ENCODE measurements around the gene LRRC8A. TPM values are rescaled to one million over a fixed set of nuclear protein-coding genes. Genes with fewer than 3 reads are reported as not detected.

LRRC8A gene
- total RNA-seq, 1 donor from 2014 or later: 259 TPM

DNA sequence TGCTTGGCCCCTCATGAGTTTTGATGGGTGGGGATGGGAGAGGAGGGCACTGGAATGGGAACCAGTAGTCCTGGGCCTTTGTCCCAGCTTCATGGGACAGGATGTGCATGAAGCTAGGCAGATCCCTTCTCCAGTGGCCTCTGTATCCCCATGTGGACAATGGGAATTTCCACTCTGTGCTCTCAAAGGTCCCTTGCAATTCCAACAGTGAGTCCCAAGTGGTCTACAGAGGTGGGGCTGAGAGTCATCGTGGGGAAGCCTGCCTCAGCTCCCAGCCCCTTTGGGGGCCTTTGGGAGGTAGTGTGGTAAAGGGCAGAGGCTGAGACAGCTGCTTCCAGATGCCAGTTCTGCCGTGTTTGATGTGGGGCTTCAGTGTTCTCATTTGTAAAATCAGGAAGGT lies 37.0 kb downstream of the LRRC8A start:
- no peak for FAIRE-seq

DNA sequence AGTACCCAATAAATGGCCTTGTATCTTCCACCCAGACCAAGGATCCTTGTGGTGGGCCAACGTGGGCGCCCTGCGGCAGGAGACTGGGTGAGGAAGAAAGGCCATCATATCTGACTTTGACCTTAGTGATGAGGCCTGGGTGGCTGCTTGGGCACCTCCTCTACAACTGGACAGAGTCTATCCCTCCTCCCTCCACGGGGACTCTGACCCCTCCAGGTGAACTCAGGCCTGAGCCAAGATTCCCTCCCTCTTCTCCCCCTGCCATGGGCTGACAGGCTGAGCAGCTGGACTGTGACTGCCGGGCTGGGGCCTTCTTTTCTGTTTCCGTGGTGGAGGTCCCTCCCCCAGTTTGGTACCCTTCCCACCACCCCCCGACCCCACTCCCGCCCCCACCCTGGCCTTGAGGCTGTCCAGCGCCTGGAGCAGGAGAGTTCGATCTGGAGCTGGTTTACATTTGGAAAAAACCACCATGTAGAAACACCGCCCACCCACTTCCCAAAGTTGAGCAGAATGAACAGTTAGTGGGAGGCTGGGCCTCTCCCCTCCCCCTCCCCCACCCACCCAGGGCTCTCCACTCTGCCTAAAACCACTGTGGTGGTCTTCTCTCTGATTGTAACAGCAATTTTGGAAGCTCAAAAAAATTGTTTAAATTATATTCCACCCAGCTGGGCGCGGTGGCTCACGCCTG lies 37.6 kb downstream of the LRRC8A start:
- Histone ChIP-seq H3K36me3 (ENCODE audit: control insufficient read depth, insufficient read depth, low read length) (peaks cover 18% of the 10 kb centered on the region), H3K4me3 (ENCODE audit: low read depth, low read length) (no peak overlapping the region), H3K27me3 (ENCODE audit: control insufficient read depth, insufficient read depth, low read length) (no peaks in the 10 kb centered on the region)
- FAIRE-seq (no peak), DNase-seq (ENCODE audit: low read depth) (no peak)
- TF ChIP-seq, protein P1, sequence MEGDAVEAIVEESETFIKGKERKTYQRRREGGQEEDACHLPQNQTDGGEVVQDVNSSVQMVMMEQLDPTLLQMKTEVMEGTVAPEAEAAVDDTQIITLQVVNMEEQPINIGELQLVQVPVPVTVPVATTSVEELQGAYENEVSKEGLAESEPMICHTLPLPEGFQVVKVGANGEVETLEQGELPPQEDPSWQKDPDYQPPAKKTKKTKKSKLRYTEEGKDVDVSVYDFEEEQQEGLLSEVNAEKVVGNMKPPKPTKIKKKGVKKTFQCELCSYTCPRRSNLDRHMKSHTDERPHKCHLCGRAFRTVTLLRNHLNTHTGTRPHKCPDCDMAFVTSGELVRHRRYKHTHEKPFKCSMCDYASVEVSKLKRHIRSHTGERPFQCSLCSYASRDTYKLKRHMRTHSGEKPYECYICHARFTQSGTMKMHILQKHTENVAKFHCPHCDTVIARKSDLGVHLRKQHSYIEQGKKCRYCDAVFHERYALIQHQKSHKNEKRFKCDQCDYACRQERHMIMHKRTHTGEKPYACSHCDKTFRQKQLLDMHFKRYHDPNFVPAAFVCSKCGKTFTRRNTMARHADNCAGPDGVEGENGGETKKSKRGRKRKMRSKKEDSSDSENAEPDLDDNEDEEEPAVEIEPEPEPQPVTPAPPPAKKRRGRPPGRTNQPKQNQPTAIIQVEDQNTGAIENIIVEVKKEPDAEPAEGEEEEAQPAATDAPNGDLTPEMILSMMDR (IDR thresholded peaks at IDR 0.05; ENCODE audit: insufficient read depth, low read length, severe bottlenecking): no peak

More for the DNA sequence above, 37.0 kb downstream of the LRRC8A start:
- H3K36me3 ChIP-seq (ENCODE audit: control insufficient read depth, insufficient read depth, low read length): peaks cover 20% of the 10 kb centered on the region
- H3K27me3 ChIP-seq (ENCODE audit: control insufficient read depth, insufficient read depth, low read length): no peaks in the 10 kb centered on the region
- DNase-seq (ENCODE audit: low read depth): no peak
- no peak overlapping the region for H3K4me3 ChIP-seq (ENCODE audit: low read depth, low read length)
- TF ChIP-seq, protein P1 (IDR thresholded peaks at IDR 0.05; ENCODE audit: insufficient read depth, low read length, severe bottlenecking): no peak

DNA sequence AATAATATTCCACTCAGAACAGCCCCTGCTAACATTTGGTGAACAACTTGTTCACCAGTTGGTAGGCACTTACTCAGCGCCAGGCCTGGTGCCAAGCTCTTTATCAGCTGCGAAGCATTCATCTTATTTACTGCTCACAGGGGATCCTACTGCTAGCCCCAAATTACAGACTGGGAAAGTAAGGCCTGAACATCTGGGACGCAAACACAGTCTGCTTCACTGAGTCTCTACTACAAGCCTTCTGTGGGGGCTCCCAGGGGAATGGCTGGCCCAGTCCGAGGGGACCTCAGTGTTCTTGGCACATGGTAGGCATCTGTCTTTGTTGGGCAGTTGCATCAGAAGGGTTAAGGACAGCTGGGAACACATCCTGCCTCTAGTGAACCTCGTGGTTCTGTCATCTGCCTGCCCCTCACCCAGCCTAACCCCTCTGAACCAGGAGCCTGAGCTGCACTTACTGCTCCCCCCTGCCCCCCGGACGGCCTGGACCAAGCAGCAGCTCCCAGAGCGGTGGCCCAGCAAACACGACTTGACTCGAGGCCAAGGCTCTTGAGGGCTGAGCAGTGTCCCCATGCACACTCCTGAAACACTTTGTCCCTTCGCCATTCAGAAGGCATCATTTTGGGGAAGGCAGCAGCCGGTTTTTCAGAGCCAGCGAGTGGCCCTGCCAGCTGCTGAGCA lies 38.6 kb downstream of the LRRC8A start, which contains the start of gene PHYHD1:
PHYHD1 (plus strand) TSS at position 602 of the 678 bp plus-strand sequence. CDS start 1,342 bp downstream, outside the sequence.
- peak; percentile 71 for DNase-seq (ENCODE audit: low read depth)

DNA sequence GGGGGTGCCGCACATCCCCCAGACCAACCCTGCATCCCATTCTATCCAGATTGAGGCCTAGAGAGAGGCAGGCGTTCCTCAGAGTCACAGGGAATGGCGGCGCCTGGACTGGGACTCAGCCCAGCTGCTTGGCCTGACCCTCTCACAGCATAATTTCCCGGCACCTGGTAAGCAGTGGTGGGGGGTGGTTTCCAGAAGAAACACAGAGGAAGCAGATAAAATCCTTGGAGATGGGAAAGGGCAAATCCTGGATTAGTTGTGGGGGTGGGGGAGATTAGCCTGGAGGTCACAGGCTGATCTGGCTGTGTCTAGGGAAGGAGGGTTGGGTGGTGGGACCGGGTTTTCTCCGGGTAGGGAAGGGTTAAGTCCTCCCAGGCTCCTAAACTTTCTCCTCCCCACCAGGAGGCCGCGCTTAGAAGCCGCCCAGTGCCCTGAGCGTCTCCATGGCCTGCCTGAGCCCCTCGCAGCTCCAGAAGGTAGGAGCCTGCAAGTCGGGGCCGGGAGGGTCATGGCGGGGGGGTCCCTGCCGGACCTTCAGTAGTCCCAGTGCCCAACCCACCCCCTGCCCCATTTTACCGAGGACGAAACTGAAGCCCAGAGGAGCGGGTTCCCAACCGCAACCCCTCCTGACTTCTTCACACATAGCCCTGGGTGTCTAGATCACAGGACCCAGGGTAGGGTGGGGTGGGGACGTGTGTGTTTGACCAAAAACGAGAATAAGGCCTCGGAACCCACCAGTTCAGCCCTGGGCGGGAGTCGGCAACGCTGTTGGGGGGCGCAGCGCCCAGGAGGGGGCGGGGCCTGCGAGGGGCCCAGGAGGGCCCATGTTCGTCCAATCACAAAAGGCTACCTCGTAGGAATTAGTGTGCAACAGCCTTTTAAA lies 40.2 kb downstream of the LRRC8A start:
- TF ChIP-seq, protein P1 (IDR thresholded peaks at IDR 0.05; ENCODE audit: insufficient read depth, low read length, severe bottlenecking): no peak
- DNase-seq (ENCODE audit: low read depth): no peak
- no peak for FAIRE-seq

More for the DNA sequence above, 38.6 kb downstream of the LRRC8A start, which contains the start of gene PHYHD1:
- TF ChIP-seq, protein P1 (IDR thresholded peaks at IDR 0.05; ENCODE audit: insufficient read depth, low read length, severe bottlenecking): no peak
- Histone ChIP-seq H3K36me3 (ENCODE audit: control insufficient read depth, insufficient read depth, low read length) (peaks cover 15% of the 10 kb centered on the region), H3K27me3 (ENCODE audit: control insufficient read depth, insufficient read depth, low read length) (no peaks in the 10 kb centered on the region), H3K4me3 (ENCODE audit: low read depth, low read length) (no peak within 1 kb of the TSS)
- no peak for FAIRE-seq

DNA sequence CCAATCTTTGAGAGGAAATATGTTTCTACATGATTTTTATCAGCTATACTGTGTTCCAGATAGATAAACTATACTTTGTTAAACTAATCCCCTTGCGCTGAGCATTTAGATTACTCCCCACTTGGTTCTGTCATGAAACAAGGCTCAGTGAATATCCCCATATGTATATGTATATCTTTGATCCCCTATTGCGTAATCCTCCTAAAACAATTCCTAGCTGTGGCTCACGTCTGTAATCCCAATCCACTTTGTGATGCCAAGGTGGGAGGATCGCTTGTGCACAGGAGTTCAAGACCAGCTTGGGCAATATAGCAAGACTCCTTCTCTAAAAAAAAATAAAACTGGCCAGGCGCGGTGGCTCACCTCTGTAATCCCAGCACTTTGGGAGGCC lies 41.6 kb downstream of the LRRC8A start:
- Histone ChIP-seq H3K27me3 (ENCODE audit: control insufficient read depth, insufficient read depth, low read length) (no peaks in the 10 kb centered on the region), H3K4me3 (ENCODE audit: low read depth, low read length) (no peak overlapping the region), H3K36me3 (ENCODE audit: control insufficient read depth, insufficient read depth, low read length) (no peaks in the 10 kb centered on the region)
- no peak for DNase-seq (ENCODE audit: low read depth)
- FAIRE-seq: no peak
- TF ChIP-seq, protein P1 (IDR thresholded peaks at IDR 0.05; ENCODE audit: insufficient read depth, low read length, severe bottlenecking): no peak

More for the DNA sequence above, 40.2 kb downstream of the LRRC8A start:
- H3K36me3 ChIP-seq (ENCODE audit: control insufficient read depth, insufficient read depth, low read length): peaks cover 5% of the 10 kb centered on the region
- H3K27me3 ChIP-seq (ENCODE audit: control insufficient read depth, insufficient read depth, low read length): no peaks in the 10 kb centered on the region
- H3K4me3 ChIP-seq (ENCODE audit: low read depth, low read length): peak overlapping the region; percentile 25

All from bronchial epithelial cell (primary cell).